Lower lobe of right lung (tissue), 2 donors: ENCODE measurements around the gene CISH. TPM values are rescaled to one million over a fixed set of nuclear protein-coding genes. Genes with fewer than 3 reads are reported as not detected.

Experiments
- ATAC-seq, 2 donors: fragments of 200-7000 bp; cut with Tn5 transposase; one replicate each; pipeline ENCODE4 v1.9.1; 2020 to 2022; ENCODE audit warnings: mild to moderate bottlenecking in 2 of 2, moderate library complexity in 2 of 2
- DNase-seq: peaks from one replicate; pipeline ENCODE4 v3.0.0-alpha.2; 2020
- H3K27ac ChIP-seq: fragments of 200-600 bp; one replicate; pipeline ENCODE4 v1.8.0; 2022
- H3K27me3 ChIP-seq: fragments of 200-600 bp; one replicate; pipeline ENCODE4 v1.8.0; 2022; ENCODE audit warnings: low read depth
- H3K36me3 ChIP-seq: fragments of 200-600 bp; one replicate; pipeline ENCODE4 v1.8.0; 2022; ENCODE audit warnings: mild to moderate bottlenecking
- H3K4me1 ChIP-seq: fragments of 200-600 bp; one replicate; pipeline ENCODE4 v1.8.0; 2022
- H3K4me3 ChIP-seq: fragments of 200-600 bp; one replicate; pipeline ENCODE4 v1.8.0; 2022; ENCODE audit warnings: mild to moderate bottlenecking
- H3K9me3 ChIP-seq: fragments of 200-600 bp; one replicate; pipeline ENCODE4 v1.8.0; 2022
- CTCF ChIP-seq: fragments of 200-600 bp; IDR thresholded peaks from one replicate; pipeline ENCODE4 v1.8.0; 2022; ENCODE audit warnings: antibody characterized with exemption, mild to moderate bottlenecking
- intact Hi-C: fragments of 100-400 bp; cut with DNase I; formaldehyde crosslinking; loops from one replicate; pipeline ENCODE4 v1.11.0; 2022
- total RNA-seq: library from RNA; stranded (reverse); fragmentation: NEBNext Ultra II Directional; extraction: Animal tissue kit (Norgen Biotek cat#: 25700); gene quantifications from one replicate; pipeline ENCODE4 v1.2.1, GENCODE V29; 2021
- donor health status: DM: no; HTN: yes; CAD: no; lungs with severe emphysema.

Gene CISH
- total RNA-seq, 1 donor from 2014 or later, result 48.8 TPM

GRCh38 chr3:50567011-50567385, 44.6 kb downstream of the CISH start:
- Histone ChIP-seq H3K36me3 (no peaks in the 10 kb centered on the region), H3K4me3 (peak overlapping the region; percentile 64), H3K27me3 (no peaks in the 10 kb centered on the region), H3K4me1 (peaks cover 36% of the 10 kb centered on the region), H3K9me3 (no peaks in the 10 kb centered on the region), H3K27ac (peak overlapping the region; percentile 76)
- ATAC-seq (no peak), DNase-seq (no peak)
- intact Hi-C loops, result no loop called here
- TF ChIP-seq CTCF, result no peak

- Histone ChIP-seq H3K9me3 (no peaks in the 10 kb centered on the region), H3K4me1 (peaks cover 20% of the 10 kb centered on the region), H3K27me3 (no peaks in the 10 kb centered on the region), H3K27ac (no peak overlapping the region), H3K4me3 (no peak overlapping the region), H3K36me3 (no peaks in the 10 kb centered on the region)
- ATAC-seq (no peak), DNase-seq (no peak)
- intact Hi-C loops, result no loop called here
- no peak for TF ChIP-seq CTCF
These were observed 47.3 kb downstream of the CISH start for GRCh38 chr3:50564321-50564720.

- no peak for DNase-seq
- no peaks in the 10 kb centered on the region for H3K36me3 ChIP-seq
- H3K4me3 ChIP-seq, result no peak overlapping the region
- intact Hi-C loops, result no loop called here
- no peaks in the 10 kb centered on the region for H3K27me3 ChIP-seq
- no peak overlapping the region for H3K27ac ChIP-seq
- peaks cover 20% of the 10 kb centered on the region for H3K4me1 ChIP-seq
- no peaks in the 10 kb centered on the region for H3K9me3 ChIP-seq
- ATAC-seq, result no peak
- no peak for TF ChIP-seq CTCF
These were observed 47.7 kb downstream of the CISH start for GRCh38 chr3:50563867-50564266.

- no peak overlapping the region for H3K4me3 ChIP-seq
- no peaks in the 10 kb centered on the region for H3K36me3 ChIP-seq
- H3K27ac ChIP-seq, result no peak overlapping the region
- peaks cover 14% of the 10 kb centered on the region for H3K4me1 ChIP-seq
- no peak for DNase-seq
- H3K27me3 ChIP-seq, result no peaks in the 10 kb centered on the region
- no peak for TF ChIP-seq CTCF
- no peaks in the 10 kb centered on the region for H3K9me3 ChIP-seq
- intact Hi-C loops, result no loop called here
- no peak for ATAC-seq
These were observed 48.7 kb downstream of the CISH start for GRCh38 chr3:50562861-50563260.

GRCh38 chr3:50559702-50560101, 51.9 kb downstream of the CISH start:
- Histone ChIP-seq H3K36me3 (no peaks in the 10 kb centered on the region), H3K27me3 (peaks cover 5% of the 10 kb centered on the region), H3K4me1 (no peaks in the 10 kb centered on the region), H3K27ac (no peak overlapping the region), H3K4me3 (no peak overlapping the region), H3K9me3 (no peaks in the 10 kb centered on the region)
- TF ChIP-seq CTCF, result no peak
- ATAC-seq, result no peak
- no peak for DNase-seq
- intact Hi-C loops, result no loop called here

- Histone ChIP-seq H3K4me3 (no peak overlapping the region), H3K27ac (no peak overlapping the region), H3K36me3 (no peaks in the 10 kb centered on the region), H3K4me1 (no peaks in the 10 kb centered on the region), H3K9me3 (no peaks in the 10 kb centered on the region), H3K27me3 (peaks cover 5% of the 10 kb centered on the region)
- ATAC-seq (no peak), DNase-seq (no peak)
- intact Hi-C loops, result no loop called here
- no peak for TF ChIP-seq CTCF
These were observed 53.7 kb downstream of the CISH start for GRCh38 chr3:50557915-50558314.
